ENCODE results near the gene UTF1. TPM values are rescaled to one million over a fixed set of nuclear protein-coding genes. Genes with fewer than 3 reads are reported as not detected.

The UTF1 gene
- total RNA-seq, 1 donor from 2014 or later: not detected

DNA sequence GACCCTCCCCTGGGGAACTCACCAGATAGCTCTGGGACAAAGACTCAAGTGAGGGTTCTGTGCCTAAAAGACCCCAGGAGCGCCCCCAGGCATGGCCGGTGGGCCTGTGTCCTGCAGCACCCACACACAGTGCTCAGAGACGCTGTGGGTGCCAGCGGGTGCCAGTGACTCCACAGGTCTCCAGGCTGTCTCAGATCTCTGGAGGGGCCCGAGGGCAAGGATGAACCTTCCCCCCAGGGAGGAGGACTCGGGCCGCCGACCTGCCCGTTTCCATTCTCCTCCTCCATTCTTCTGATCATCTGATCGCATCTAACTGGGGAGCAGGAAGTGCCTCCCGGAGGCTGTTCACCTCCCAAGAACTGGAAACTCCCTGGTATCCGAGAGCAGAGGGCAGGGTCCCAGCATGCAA is 45.7 kb downstream of the UTF1 start:
- intact Hi-C loops (cut with micrococcal nuclease): no loop called here
- H3K4me1 ChIP-seq: peaks cover 14% of the 10 kb centered on the region
- TF ChIP-seq, protein P1, sequence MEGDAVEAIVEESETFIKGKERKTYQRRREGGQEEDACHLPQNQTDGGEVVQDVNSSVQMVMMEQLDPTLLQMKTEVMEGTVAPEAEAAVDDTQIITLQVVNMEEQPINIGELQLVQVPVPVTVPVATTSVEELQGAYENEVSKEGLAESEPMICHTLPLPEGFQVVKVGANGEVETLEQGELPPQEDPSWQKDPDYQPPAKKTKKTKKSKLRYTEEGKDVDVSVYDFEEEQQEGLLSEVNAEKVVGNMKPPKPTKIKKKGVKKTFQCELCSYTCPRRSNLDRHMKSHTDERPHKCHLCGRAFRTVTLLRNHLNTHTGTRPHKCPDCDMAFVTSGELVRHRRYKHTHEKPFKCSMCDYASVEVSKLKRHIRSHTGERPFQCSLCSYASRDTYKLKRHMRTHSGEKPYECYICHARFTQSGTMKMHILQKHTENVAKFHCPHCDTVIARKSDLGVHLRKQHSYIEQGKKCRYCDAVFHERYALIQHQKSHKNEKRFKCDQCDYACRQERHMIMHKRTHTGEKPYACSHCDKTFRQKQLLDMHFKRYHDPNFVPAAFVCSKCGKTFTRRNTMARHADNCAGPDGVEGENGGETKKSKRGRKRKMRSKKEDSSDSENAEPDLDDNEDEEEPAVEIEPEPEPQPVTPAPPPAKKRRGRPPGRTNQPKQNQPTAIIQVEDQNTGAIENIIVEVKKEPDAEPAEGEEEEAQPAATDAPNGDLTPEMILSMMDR (IDR thresholded peaks at IDR 0.05; ENCODE audit: borderline replicate concordance): no peak
- H3K4me3 ChIP-seq: peak overlapping the region; percentile 34
- no peak overlapping the region for H3K27ac ChIP-seq (replicated peaks)
- no peak for DNase-seq
- H3K9me3 ChIP-seq (replicated peaks): no peaks in the 10 kb centered on the region
- peaks cover 39% of the 10 kb centered on the region for H3K27me3 ChIP-seq (ENCODE audit: low read depth)
- H3K36me3 ChIP-seq: peaks cover 21% of the 10 kb centered on the region

DNA sequence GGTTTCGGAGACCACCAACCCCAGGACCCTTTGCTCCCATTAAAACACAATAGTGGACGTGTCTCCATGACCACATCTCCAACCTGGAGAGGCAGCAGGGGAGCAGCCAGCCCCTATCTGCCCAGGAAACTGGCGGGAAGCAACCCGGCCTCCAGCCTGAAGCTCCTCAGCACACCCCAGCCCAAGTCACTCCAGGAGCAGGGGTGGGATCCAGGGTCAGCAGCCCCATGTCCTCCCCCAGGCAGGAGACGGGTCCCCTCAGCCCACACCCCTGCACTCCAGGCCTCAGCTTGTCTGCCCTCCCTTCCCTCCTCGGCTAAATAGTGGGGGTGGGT is 46.0 kb downstream of the UTF1 start:
- Histone ChIP-seq H3K9me3 (replicated peaks) (no peaks in the 10 kb centered on the region), H3K27me3 (ENCODE audit: low read depth) (peaks cover 39% of the 10 kb centered on the region), H3K4me3 (peak overlapping the region; percentile 34), H3K4me1 (peaks cover 14% of the 10 kb centered on the region), H3K36me3 (peaks cover 22% of the 10 kb centered on the region), H3K27ac (replicated peaks) (no peak overlapping the region)
- TF ChIP-seq, protein P1 (IDR thresholded peaks at IDR 0.05; ENCODE audit: borderline replicate concordance): no peak
- DNase-seq: no peak
- intact Hi-C loops (cut with micrococcal nuclease): no loop called here

DNA sequence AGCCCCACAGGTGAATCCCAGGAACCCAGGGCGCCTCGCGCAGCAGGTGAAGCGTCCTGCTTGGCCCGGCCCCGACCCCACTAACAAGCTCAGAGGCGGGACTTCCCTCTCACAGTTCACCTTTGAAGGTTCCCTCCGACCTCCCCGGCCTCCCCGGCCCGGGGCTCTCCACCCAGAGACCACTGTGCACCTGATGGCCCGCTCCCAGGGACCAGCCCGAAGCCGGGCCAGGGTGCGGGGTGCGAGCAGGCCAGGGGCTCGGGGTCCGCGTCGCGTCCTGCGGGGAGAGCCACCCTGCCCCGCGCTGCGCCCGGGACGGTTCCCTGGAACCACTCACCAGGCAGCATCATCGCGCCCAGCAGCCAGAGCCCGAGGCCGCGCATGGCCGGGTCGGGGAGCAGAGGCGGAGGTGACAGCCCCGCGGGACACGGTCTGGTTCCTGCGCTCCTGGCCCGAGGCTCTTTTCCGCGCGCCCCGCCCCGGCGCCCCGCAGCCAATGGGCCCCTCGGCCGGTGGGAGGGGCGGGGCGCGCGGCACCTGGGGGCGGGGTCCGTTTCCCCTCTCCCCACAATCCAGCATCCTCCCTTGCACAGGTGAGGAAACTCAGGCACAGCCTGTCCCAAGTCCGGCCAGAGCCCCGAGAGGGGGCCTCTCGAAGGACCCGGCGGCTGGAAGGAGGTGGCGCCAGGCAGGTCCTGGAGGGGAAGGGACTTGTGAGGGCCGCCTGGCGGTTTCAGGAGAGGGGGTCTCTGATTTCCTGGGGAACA is 46.6 kb downstream of the UTF1 start, which contains the start of gene ADAM8:
TSS of gene ADAM8 (minus strand) at position 434 of the 767 bp plus-strand sequence. CDS start at position 383, 51 bp downstream.
- Histone ChIP-seq H3K4me3 (peak within 1 kb of the TSS; percentile 34), H3K36me3 (peaks cover 27% of the 10 kb centered on the region), H3K27me3 (ENCODE audit: low read depth) (peaks cover 39% of the 10 kb centered on the region), H3K27ac (replicated peaks) (no peak within 1 kb of the TSS), H3K9me3 (replicated peaks) (no peaks in the 10 kb centered on the region), H3K4me1 (peaks cover 14% of the 10 kb centered on the region)
- TF ChIP-seq, protein P1 (IDR thresholded peaks at IDR 0.05; ENCODE audit: borderline replicate concordance): no peak
- intact Hi-C loops (cut with micrococcal nuclease): no loop called here
- DNase-seq: no peak

DNA sequence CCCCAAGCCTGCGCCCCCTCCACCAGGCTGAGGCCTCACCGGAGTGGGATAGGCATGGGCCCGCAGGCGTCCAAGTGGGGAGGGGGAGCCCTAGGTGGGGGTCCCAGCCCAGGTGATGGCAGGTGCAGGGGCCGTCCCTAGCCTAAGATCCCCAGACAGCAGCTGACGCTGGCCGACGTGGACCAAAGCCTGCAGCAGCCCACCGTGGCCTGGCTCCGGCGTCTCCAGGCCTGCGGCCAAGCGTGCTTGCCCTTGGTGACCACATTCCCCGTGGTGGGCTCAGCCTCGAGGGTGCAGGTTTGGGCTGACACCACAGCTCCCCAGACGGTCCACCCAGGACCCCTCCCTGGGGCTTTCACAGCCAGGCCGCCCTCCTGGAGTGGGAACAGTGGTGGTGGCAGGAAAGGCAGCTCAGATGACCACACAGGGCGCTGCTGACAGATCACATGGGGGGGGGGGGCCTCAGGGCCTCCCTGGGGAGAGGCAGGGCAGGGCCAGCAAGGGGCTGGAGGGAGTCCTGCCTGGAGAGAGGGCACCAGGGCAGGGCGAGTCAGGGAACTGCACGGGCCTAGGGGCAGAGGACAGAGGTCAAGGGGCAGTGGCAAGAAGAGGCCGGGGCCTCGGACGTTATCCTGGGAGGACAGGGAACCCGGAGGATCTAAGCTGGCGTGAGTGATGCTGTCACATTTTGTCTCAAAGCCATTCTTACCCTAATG is 47.4 kb downstream of the UTF1 start:
- Histone ChIP-seq H3K9me3 (replicated peaks) (no peaks in the 10 kb centered on the region), H3K36me3 (peaks cover 36% of the 10 kb centered on the region), H3K27me3 (ENCODE audit: low read depth) (peaks cover 39% of the 10 kb centered on the region), H3K4me3 (no peak overlapping the region), H3K4me1 (peaks cover 14% of the 10 kb centered on the region), H3K27ac (replicated peaks) (no peak overlapping the region)
- intact Hi-C loops (cut with micrococcal nuclease): no loop called here
- no peak for DNase-seq
- TF ChIP-seq, protein P1 (IDR thresholded peaks at IDR 0.05; ENCODE audit: borderline replicate concordance): no peak

DNA sequence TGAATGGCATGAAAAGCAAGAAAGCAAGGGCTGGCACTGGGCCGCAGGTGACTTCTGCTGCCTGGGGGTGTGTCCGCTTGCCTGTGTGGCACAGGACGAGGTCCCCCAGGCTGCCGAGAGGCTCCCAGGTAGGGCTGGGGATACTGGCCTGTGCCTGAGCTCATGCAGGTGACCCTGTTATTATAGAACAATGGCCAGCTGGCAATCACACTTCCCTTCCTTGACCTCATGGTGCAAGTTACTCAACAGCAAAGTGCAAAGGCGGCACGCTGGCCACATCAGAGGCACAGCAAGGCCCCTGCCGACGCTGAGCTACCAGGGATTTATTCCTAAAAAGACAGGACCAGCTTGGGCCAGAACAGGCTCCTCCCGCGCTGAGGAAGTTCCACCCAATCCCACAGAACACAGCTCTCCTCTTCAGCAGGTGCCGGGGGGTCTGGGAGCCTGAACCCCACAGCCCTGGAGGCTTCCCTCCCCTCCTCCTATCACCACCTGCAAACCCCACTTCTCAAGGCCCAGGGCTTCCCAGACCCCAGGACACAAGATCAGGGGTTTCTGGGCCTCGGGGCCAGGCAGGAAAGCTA is 48.1 kb downstream of the UTF1 start:
- peaks cover 39% of the 10 kb centered on the region for H3K27me3 ChIP-seq (ENCODE audit: low read depth)
- intact Hi-C loops (cut with micrococcal nuclease): no loop called here
- peaks cover 42% of the 10 kb centered on the region for H3K36me3 ChIP-seq
- no peak for DNase-seq
- H3K4me3 ChIP-seq: no peak overlapping the region
- peaks cover 14% of the 10 kb centered on the region for H3K4me1 ChIP-seq
- no peaks in the 10 kb centered on the region for H3K9me3 ChIP-seq (replicated peaks)
- H3K27ac ChIP-seq (replicated peaks): no peak overlapping the region
- TF ChIP-seq, protein P1 (IDR thresholded peaks at IDR 0.05; ENCODE audit: borderline replicate concordance): no peak
